GM19025 (cell line): ENCODE results near the gene MTA1.

Source experiments
- ATAC-seq: cut with Tn5 transposase; IDR thresholded peaks from one replicate; pipeline ENCODE4 v1.9.1; 2021; ENCODE audit warnings: mild to moderate bottlenecking, low read depth, moderate library complexity; ENCODE audit not compliant: unreplicated experiment

The MTA1 gene

GRCh38 chr14:105492971-105493871 is 73.6 kb downstream of the MTA1 start:
- ATAC-seq: no peak

DNA sequence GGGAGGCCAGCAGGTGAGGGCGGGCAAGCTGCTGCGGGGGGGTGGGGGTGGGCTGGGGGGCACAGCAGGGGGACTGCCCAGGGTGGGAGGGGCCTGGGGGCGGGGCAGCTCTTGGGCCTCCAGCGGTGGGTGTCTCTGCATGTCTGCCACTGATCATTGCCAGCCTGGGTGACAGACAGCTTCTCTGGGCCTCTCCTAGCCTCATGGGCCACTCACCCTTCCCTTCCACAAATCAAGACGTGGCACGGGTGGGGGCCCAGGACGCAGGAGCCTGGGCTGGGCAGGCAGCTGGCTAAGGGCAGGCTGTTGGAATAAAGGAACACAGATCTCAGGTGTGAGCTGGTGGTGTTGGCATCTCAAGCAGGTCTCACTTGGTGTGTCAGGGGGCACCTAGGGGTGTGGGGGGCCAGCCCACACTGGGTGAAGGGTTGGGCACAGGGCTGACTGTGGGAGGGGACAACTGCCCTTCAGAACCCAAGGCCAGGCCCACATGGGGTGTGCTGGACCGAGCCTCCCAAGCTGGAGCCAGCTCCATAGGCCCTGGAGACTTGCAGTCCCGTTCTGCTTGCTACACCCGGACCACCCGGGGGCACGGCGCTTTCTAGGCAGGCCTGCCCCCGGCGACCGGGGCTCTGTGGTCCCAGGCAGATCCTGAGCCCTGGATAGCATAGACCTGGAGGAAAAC is 74.4 kb downstream of the MTA1 start:
- no peak for ATAC-seq

GRCh38 chr14:105494606-105494929 is 74.9 kb downstream of the MTA1 start:
- no peak for ATAC-seq

GRCh38 chr14:105495101-105495989 is 75.7 kb downstream of the MTA1 start:
- ATAC-seq: no peak

GRCh38 chr14:105495990-105496830 is 76.6 kb downstream of the MTA1 start:
- ATAC-seq: no peak

DNA sequence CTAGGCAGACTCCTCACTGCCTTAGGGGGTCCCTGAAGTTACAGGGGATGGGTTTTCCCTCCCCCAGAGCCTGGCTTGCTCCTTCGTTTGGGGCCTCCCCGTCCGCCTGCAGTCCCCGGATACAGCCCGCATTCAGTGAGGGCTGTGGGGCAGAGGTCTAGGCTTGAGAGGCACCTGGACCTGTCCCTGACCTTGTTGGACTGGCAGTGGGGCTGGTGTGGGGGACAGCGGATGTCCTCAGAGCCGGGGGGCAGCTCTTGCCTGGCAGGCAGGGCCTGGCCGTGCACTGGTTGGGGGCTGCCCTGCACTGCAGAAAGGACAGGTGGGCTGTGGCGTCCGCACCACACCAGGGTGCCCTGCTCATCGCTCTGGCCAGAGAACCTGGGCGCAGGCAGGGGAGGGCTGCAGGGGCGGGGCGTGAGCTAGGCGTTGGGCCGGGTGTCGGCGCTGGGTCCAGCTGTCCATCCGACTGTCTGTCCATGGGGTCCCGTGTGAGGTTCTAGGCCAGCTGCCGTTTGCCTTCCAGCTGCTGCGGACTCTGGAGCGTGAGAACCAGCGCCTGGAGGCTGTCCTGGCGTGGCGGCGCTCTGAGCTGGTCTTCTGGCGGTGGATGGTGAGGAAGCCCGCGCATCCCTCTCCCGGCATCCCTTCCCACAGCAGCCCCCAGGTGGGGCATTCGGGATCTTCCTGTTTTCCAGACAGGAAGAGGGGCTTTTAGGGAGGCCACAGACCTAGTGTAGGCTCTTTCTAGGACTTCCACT is 77.4 kb downstream of the MTA1 start:
- ATAC-seq: no peak

GRCh38 chr14:105497671-105498429 is 78.2 kb downstream of the MTA1 start:
- ATAC-seq: no peak

DNA sequence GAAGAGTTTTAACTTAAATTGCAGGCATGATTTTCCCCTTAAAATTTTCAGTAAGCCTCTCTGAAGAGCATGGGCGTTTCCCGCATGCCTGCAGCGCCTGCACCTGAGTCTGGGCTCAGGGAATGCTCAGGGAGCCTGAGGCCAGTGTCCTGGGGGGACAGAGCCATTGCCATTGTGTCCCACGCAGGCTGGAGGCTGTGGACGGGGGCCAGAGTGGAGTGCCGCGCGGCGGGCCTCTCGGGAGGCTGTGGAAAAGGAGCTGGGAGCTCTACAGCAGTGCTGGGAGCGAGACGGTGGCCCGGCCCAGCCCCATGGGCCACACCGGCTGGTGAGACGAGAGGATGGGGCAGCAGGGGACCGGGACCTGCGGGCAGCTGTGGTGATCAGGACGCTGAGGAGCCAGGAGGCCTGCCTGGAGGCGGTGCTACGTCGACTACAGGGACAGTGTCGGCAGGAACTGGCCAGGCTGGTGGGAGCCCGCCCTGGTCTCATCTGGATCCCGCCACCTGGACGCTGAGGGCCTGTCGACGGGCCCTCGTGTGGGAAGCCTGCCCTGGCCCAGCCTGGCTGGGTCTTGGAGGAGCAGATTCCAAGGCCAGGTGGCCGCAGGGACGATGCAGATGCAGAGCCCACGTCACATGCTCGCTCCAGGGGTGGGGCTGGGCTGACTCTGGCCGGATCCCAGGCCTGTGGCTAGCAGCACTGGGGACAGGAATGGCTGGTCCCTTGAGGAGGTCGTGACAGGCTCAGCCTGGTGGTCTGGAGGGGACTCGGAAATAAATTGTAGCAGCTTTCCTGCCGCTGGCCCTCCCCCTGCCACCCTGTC is 79.0 kb downstream of the MTA1 start:
- ATAC-seq: no peak

DNA sequence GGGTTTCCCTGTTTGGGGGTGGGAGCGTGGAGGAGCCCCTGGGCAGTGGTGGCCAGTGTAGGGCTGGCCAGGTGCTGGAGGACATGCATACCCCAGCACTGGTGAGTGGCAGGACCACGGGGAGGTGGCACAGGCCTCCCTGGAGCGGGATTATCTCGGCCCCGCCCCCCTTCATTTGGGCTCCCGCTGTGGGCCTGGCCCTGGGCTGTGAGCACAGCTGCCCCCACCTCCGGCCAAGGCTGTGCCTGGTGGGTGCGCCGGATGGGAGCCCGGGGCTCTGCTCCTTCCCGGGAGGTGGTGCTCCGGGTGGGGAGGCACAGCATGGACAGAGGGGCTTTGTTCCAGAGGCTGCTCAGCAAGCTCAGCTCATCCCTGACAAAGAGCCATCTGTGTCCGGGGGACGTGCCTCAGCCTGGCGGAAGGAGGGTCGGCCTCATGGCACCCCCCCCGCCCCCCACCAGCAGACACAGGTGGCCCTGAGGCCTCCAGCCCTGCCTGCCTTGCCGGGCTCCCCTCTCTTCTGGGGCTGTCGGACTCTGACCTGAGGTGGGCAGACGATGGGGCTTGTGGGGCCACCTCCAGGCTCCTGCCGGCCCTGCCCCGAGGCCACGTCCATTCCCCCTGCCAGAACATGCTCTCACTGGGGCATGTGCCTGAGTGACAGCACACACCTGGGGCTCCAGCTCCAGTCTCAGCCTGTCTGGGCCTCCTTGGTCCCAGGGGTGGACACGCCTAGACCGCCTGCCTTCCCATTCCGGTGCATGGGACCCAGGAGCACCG is 79.8 kb downstream of the MTA1 start:
- no peak for ATAC-seq

DNA sequence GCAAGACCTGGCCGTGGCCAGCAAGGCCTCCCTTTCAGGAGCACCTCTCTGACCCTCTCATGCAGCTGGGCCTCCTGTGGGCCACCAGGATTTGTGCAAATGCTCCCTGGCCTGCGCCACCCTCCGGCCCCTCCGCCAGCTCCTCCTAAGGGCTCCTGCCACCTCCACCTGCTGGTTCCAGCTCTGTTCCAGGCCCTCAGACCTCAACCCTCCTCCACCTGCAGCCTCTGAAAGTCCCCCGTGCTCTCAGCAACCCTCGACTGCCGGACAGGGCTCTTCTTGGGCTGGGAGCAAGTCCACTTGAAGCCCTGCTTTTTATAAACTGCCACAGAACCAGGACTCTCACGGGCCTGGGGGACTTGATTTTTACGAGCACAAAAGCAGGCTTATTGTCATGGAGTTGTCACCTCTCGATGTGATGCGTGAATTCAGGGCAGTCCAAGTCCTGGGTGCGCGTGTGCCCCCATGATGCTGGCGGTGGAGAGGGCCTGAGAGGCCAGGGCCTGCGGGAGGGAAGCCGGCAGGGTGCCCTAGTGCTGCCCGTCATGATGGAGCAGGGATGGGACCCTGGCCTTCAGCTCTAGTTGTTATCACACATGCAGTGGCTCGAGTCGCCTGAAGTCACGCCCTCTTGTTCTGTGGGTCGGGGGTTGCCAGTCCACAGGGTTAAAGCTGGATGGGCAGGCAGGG is 80.6 kb downstream of the MTA1 start:
- ATAC-seq: no peak

GRCh38 chr14:105500726-105501101 is 81.1 kb downstream of the MTA1 start:
- ATAC-seq: no peak

DNA sequence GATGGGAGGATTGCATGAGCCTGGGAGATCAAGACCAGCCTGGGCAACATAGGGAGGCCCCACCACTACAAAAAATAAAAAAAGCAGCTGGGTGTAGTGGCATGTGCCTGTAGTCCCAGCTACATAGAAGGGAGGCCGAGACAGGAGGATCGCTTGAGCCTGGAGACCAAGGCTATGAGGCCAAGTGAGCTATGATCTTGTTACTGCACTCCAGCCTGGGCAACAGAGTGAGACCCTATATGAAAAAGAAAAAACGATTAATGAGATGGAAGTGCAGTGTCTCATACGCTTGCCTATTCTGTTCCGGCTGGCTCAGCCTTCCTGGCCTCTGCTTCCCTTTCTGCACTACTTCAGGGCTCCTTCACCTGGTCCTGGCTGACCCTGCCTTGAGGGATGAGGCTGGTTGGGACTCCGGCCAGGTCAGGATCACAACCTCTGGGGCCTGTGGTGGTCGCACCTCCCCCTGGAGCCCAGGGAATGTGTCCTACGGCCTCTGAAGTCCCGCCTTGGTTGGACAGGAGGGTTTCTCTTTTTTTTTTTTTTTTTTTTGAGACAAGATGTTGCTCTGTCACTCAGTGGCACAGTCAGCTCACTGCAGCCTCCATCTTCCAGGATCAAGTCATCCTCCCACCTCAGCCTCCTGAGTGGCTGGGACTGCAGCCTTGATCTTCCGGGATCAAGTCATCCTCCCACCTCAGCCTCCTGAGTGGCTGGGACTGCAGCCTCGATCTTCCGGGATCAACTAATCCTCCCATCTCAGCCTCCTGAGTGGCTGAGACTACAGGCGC is 82.1 kb downstream of the MTA1 start:
- ATAC-seq: no peak

DNA sequence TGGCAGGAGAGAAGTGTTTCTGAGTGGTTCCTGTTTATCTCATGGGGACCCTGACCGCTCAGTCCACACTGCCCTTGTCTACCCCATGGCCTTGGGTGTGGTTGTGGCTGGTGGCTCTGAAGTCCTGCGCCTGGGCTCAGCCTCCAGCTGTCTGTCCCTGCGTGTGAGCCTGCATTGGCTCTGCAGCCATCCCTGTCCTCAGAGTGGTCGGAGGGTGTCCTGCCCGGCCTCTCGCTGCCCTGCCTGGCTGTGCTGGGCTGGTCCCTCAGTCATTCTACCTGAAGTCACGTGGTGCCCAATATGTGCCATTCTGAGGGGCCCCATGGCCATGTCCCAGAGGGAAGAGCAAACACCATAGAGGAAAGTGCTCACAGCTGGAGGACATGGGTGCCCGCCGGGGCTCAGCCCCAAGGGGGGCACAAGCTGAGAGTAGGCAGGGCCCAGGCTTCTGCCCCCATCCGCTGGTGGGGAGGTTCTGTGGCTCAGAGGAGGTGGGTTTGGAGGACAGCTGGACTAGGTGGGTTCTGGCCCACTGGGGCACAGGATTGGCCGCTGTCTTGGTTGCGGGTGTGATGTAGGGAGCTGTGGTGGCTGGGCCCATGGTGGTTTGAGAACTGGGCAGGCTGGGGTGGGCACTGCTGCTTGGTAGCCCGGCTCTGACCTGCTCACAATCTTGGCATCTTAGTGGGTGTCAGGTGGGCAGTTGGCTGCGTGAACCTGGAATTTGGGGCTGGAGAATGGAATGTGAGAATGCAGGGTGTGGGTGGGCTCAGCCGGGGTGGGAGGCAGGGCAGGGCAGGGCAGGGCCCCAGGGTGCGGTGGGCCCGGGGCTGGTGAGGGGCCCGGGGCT is 83.0 kb downstream of the MTA1 start:
- no peak for ATAC-seq

DNA sequence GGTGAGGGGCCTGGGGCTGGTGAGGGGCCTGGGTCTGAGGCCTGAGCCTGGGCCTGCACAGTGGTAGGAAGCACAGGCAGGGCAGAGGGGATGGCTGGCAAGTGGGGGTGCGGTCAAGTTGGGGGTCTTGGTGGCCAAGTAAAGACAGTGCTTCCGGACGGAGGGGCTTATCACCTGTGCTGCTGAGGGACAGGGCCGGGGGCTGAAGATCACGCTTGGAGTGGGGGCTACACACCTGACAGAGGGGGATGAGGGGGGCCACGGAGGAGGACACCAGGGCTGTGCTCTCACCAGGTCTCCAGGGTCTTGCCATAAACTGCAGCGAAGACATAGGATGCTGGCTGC is 83.6 kb downstream of the MTA1 start:
- ATAC-seq: no peak
